HepG2 (cell line): ENCODE measurements around the gene CBLN4.

Experiments used
- TF ChIP-seq, protein P1 (sequence below): sonication (generic); formaldehyde crosslinking; IDR thresholded peaks from 2 replicates; pipeline ENCODE4 v1.9.0; 2021; ENCODE audit warnings: missing genetic modification reagents, borderline replicate concordance
- TF ChIP-seq, protein P2 (sequence below): sonication (generic); formaldehyde crosslinking; IDR thresholded peaks from 2 replicates; pipeline ENCODE4 v1.5.0; 2020; ENCODE audit warnings: mild to moderate bottlenecking, missing genetic modification reagents, moderate library complexity

DNA sequence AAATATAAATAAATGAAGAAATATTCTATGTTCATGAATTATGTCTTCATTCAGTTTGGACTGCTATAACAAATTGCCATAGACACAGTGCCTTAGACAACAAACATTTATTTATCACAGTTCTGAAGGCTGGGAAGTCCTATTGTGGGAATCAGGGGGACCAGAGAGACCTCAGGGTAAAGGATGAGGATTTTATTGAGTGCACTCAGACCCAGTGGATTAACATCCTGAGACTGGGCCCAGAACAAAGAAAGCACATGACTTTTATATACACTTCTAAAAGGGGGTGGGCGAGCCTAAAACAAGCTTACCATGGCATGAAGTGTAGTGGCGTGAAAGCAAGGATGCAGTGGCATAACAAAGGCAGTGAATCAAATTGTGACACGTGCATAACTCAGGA lies 26.9 kb upstream of the CBLN4 start:
- TF ChIP-seq, protein P1, sequence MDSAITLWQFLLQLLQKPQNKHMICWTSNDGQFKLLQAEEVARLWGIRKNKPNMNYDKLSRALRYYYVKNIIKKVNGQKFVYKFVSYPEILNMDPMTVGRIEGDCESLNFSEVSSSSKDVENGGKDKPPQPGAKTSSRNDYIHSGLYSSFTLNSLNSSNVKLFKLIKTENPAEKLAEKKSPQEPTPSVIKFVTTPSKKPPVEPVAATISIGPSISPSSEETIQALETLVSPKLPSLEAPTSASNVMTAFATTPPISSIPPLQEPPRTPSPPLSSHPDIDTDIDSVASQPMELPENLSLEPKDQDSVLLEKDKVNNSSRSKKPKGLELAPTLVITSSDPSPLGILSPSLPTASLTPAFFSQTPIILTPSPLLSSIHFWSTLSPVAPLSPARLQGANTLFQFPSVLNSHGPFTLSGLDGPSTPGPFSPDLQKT (CRISPR knock-in tag): no peak
- TF ChIP-seq, protein P2, sequence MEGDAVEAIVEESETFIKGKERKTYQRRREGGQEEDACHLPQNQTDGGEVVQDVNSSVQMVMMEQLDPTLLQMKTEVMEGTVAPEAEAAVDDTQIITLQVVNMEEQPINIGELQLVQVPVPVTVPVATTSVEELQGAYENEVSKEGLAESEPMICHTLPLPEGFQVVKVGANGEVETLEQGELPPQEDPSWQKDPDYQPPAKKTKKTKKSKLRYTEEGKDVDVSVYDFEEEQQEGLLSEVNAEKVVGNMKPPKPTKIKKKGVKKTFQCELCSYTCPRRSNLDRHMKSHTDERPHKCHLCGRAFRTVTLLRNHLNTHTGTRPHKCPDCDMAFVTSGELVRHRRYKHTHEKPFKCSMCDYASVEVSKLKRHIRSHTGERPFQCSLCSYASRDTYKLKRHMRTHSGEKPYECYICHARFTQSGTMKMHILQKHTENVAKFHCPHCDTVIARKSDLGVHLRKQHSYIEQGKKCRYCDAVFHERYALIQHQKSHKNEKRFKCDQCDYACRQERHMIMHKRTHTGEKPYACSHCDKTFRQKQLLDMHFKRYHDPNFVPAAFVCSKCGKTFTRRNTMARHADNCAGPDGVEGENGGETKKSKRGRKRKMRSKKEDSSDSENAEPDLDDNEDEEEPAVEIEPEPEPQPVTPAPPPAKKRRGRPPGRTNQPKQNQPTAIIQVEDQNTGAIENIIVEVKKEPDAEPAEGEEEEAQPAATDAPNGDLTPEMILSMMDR (CRISPR knock-in tag): no peak
